OCI-LY7 (cell line): ENCODE measurements around the gene BZW2. TPM values are rescaled to one million over a fixed set of nuclear protein-coding genes. Genes with fewer than 3 reads are reported as not detected.

Experiments used
- BruUV-seq: library from RNA; stranded (reverse); fragments of 400-500 nt; replicated peaks from 2 replicates; lab custom pipeline; 2021; lab: Mats Ljungman, UMichigan
- CTCF ChIA-PET: fragments of 300-600 bp; sonication (Branson Sonifier 250); formaldehyde crosslinking; loops from one replicate; lab custom pipeline; 2022; ENCODE audit warnings: antibody characterized with exemption; ENCODE audit not compliant: unreplicated experiment; lab: Charles Lee
- POLR2A ChIA-PET: fragments of 300-600 bp; sonication (Branson Sonifier 250); formaldehyde crosslinking; loops from one replicate; lab custom pipeline; 2022; ENCODE audit warnings: antibody characterized with exemption; lab: Charles Lee
- DNase-seq: peaks from one replicate; pipeline ENCODE4 v3.0.0-alpha.2; 2015; ENCODE audit warnings: low spot score
- H2AFZ ChIP-seq: fragments of 200-600 bp; sonication (generic), shearing (Covaris generic); 2 replicates; pipeline ENCODE4 v1.6.1; 2014; ENCODE audit warnings: mild to moderate bottlenecking, antibody characterized with exemption, low read length, moderate library complexity
- H3K27ac ChIP-seq: fragments of 200-600 bp; sonication (generic); 2 replicates; pipeline ENCODE4 v1.5.1; 2014; ENCODE audit warnings: mixed run types, low read depth, mild to moderate bottlenecking, moderate library complexity, low read length, inconsistent platforms; ENCODE audit not compliant: poor library complexity, severe bottlenecking
- H3K36me3 ChIP-seq: fragments of 200-600 bp; sonication (generic); 2 replicates; pipeline ENCODE4 v1.6.1; 2014; ENCODE audit warnings: mild to moderate bottlenecking, antibody characterized with exemption, low read length, moderate library complexity, mixed read lengths; ENCODE audit not compliant: insufficient read depth
- H3K4me1 ChIP-seq: fragments of 200-600 bp; sonication (generic); 2 replicates; pipeline ENCODE4 v1.5.1; 2014; ENCODE audit warnings: mild to moderate bottlenecking, low read length; ENCODE audit not compliant: insufficient read depth, poor library complexity, severe bottlenecking
- H3K4me2 ChIP-seq: fragments of 200-600 bp; sonication (generic); 2 replicates; pipeline ENCODE4 v1.6.1; 2014; ENCODE audit warnings: mild to moderate bottlenecking, low read length
- H3K4me3 ChIP-seq: fragments of 200-600 bp; sonication (generic); 2 replicates; pipeline ENCODE4 v1.5.1; 2014; ENCODE audit warnings: mild to moderate bottlenecking, low read depth, low read length; ENCODE audit not compliant: poor library complexity, severe bottlenecking
- H3K79me2 ChIP-seq: fragments of 200-600 bp; sonication (generic); 2 replicates; pipeline ENCODE4 v1.6.1; 2016; ENCODE audit warnings: low read depth, mild to moderate bottlenecking, low read length, moderate library complexity, mixed read lengths; ENCODE audit not compliant: insufficient read depth
- H3K9me2 ChIP-seq: fragments of 200-600 bp; sonication (generic); 2 replicates; pipeline ENCODE4 v1.6.1; 2016; ENCODE audit warnings: mild to moderate bottlenecking, low read length, mixed read lengths; ENCODE audit not compliant: insufficient read depth
- H3K9me3 ChIP-seq: fragments of 200-600 bp; sonication (generic); 2 replicates; pipeline ENCODE4 v1.6.1; 2014; ENCODE audit warnings: mild to moderate bottlenecking, mixed run types, low read length, mixed read lengths
- H4K20me1 ChIP-seq: fragments of 200-600 bp; sonication (generic); 2 replicates; pipeline ENCODE4 v1.6.1; 2014; ENCODE audit warnings: mild to moderate bottlenecking, antibody characterized with exemption, low read length, moderate library complexity, mixed read lengths; ENCODE audit not compliant: insufficient read depth
- CTCF ChIP-seq: fragments of 200-600 bp; sonication (generic); conservative IDR thresholded peaks from 2 replicates; pipeline ENCODE4 v1.5.1; 2014; ENCODE audit warnings: mild to moderate bottlenecking, antibody characterized with exemption, low read length, moderate library complexity, mixed read lengths
- EZH2phosphoT487 ChIP-seq: fragments of 200-600 bp; sonication (generic); IDR thresholded peaks from 2 replicates; pipeline ENCODE4 v1.6.1; 2018; ENCODE audit warnings: low read depth, borderline replicate concordance, mild to moderate bottlenecking, mixed run types, antibody characterized with exemption, low read length, moderate library complexity, mixed read lengths
- intact Hi-C: fragments of 100-400 bp; cut with micrococcal nuclease; formaldehyde crosslinking; loops from one replicate; pipeline ENCODE4 v1.10.0; 2022; ENCODE audit not compliant: unreplicated experiment
- total RNA-seq, 2 experiments: library from RNA; depleted of rRNA in 1 of 2; stranded (reverse); fragments of >200 nt in 1 of 2; shearing (Covaris generic) in 1 of 2; gene quantifications; 2 replicates each; pipeline ENCODE4 v1.2.3, GENCODE V29; 2014 to 2022

The BZW2 gene
- total RNA-seq, 2 experiments from 2014 or later, result 66.8 to 75.2 TPM

GRCh38 chr7:16691241-16691640, 45.3 kb downstream of the BZW2 start:
- intact Hi-C loops, result loop anchor here (10.0 kb wide), 1 partner anchor 224 kb away; no protein-coding TSS in a partner anchor
- Histone ChIP-seq H3K36me3 (peaks cover 97% of the 10 kb centered on the region), H3K4me3 (no peak overlapping the region), H3K9me2 (no peaks in the 10 kb centered on the region), H3K4me1 (no peaks in the 10 kb centered on the region), H3K4me2 (no peak overlapping the region), H3K27ac (no peak overlapping the region), H4K20me1 (no peaks in the 10 kb centered on the region), H2AFZ (no peak overlapping the region), H3K9me3 (no peaks in the 10 kb centered on the region), H3K79me2 (no peaks in the 10 kb centered on the region)
- ChIA-PET POLR2A (interaction anchor here (0.7 to 1.0 kb wide), 2 partner anchors 14 to 254 kb away, joined by 3 to 4 read pairs; no protein-coding TSS in a partner anchor), CTCF (no interaction called here)
- TF ChIP-seq EZH2phosphoT487 (no peak), CTCF (no peak)
- DNase-seq, result no peak
- no TSS peak for BruUV-seq

DNA sequence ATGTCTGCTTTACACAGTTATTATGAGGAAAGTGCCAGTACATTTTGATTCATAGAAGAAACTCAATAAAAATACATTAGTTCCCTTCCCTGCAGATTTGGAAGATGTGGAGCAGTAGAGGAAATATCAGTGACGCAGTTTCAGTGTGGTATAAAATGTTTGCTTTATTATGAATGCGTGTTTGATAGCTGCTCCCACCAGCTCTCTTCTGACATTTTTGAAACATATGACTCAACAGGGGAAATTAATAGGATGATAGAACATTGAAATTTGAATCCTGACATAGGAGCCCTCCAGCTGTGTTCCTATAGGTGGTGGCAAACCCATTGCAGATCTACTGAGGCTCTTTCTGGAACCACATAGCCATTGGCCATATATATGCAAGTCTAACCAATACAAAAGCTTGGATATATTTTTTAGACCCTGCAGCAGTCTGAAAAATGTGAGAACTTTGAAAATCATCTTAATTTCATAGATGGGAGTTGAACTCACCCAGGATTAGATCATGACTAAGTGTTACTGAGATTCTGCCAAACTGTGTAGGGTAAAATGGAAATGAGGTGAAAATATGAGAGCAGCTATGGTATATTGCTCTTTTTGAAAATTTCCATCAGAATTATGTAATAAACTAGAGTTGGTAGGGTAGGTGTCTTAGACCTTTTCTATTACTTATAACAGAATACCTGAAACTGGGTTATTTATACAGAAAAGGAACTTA, 47.8 kb downstream of the BZW2 start:
- Histone ChIP-seq H3K27ac (no peak overlapping the region), H3K4me3 (no peak overlapping the region), H3K36me3 (peaks cover 98% of the 10 kb centered on the region), H3K9me2 (no peaks in the 10 kb centered on the region), H3K79me2 (no peaks in the 10 kb centered on the region), H4K20me1 (no peaks in the 10 kb centered on the region), H3K9me3 (no peaks in the 10 kb centered on the region), H3K4me1 (no peaks in the 10 kb centered on the region), H3K4me2 (no peak overlapping the region), H2AFZ (no peak overlapping the region)
- ChIA-PET POLR2A (interaction anchor here (0.6 to 1.3 kb wide), 2 partner anchors 26 to 415 kb away, joined by 3 to 4 read pairs; no protein-coding TSS in a partner anchor), CTCF (no interaction called here)
- intact Hi-C loops, result loop anchor here (10.0 kb wide), 1 partner anchor 221 kb away; no protein-coding TSS in a partner anchor
- no peak for DNase-seq
- BruUV-seq, result no TSS peak
- TF ChIP-seq CTCF, result no peak

- H3K4me2 ChIP-seq, result no peak overlapping the region
- H2AFZ ChIP-seq, result no peak overlapping the region
- H3K36me3 ChIP-seq, result peaks cover 100% of the 10 kb centered on the region
- no peak for DNase-seq
- H3K4me3 ChIP-seq, result no peak overlapping the region
- H3K27ac ChIP-seq, result no peak overlapping the region
- ChIA-PET CTCF (no interaction called here), POLR2A (interaction anchor here (1.3 kb wide), 1 partner anchor 27 kb away, joined by 4 read pairs; no protein-coding TSS in a partner anchor)
- TF ChIP-seq EZH2phosphoT487 (no peak), CTCF (no peak)
- H3K79me2 ChIP-seq, result no peaks in the 10 kb centered on the region
- BruUV-seq, result no TSS peak
- no peaks in the 10 kb centered on the region for H3K9me2 ChIP-seq
- intact Hi-C loops, result loop anchor here (10.0 kb wide), 1 partner anchor 220 kb away; no protein-coding TSS in a partner anchor
- H3K4me1 ChIP-seq, result no peaks in the 10 kb centered on the region
- no peaks in the 10 kb centered on the region for H4K20me1 ChIP-seq
- no peaks in the 10 kb centered on the region for H3K9me3 ChIP-seq
These were observed 48.8 kb downstream of the BZW2 start for GRCh38 chr7:16694806-16695205.
